HUES48 (cell line): Measurements from ENCODE around the gene TOP3B.
"Not testable (repeated sequence)": the region's sequence is repeated elsewhere in the genome, so short reads cannot be mapped to it uniquely, and the experiment has no call there.

Experiments
- H3K27ac ChIP-seq: one replicate; pipeline ENCODE4 v1.7.0; 2013; ENCODE audit warnings: low read depth, low read length, inconsistent platforms
- H3K27me3 ChIP-seq: 2 replicates; pipeline ENCODE4 v1.6.1; 2013; ENCODE audit warnings: mild to moderate bottlenecking, low read length; ENCODE audit not compliant: control insufficient read depth, insufficient read depth
- H3K36me3 ChIP-seq: 2 replicates; pipeline ENCODE4 v1.6.1; 2013; ENCODE audit warnings: low read length; ENCODE audit not compliant: control insufficient read depth, insufficient read depth
- H3K4me1 ChIP-seq: 2 replicates; pipeline ENCODE4 v1.6.1; 2013; ENCODE audit warnings: mild to moderate bottlenecking, low read length; ENCODE audit not compliant: control insufficient read depth, insufficient read depth
- H3K4me3 ChIP-seq: 2 replicates; pipeline ENCODE4 v1.5.1; 2013; ENCODE audit warnings: mild to moderate bottlenecking, low read depth, low read length
- H3K9ac ChIP-seq: 2 replicates; pipeline ENCODE4 v1.6.1; 2013; ENCODE audit warnings: mild to moderate bottlenecking, low read depth, low read length, moderate library complexity
- H3K9me3 ChIP-seq: 2 replicates; pipeline ENCODE4 v1.6.1; 2013; ENCODE audit warnings: low read length; ENCODE audit not compliant: control insufficient read depth, insufficient read depth

The TOP3B gene

DNA sequence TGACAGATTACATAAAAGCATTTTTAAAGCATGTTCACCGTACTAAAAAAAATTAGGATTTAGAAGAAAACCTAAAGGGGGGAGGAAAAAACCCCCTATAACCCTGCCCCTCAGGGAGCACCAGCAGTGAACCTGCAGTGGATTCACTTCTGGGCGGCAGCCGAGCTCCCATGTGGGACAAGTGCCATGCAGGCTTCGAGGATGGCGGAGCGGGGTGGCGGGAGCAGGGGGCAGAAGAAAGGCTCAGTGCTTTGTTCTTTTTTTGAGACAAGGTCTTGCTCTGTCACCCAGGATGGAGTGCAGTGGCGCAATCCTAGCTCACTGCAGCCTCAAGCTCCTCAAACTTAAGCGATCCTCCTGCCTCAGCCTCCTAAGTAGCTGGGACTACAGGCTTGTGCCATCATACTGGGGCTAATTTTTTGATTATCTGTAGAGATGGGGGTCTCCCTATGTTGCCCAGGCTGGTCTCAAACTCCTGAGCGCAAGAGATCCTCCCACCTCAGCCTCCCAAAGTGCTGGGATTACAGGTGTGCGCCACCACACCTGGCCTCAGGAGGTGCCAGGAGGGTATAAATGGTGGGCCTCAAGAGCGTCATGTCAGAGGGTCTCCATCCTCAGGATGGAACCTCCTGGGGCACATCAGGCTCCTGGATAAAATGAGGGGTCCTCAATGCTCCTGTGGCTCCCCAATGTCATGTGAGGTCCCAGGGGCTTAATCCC is 64.0 kb downstream of the TOP3B start:
- Histone ChIP-seq H3K36me3 (no peaks in the 10 kb centered on the region), H3K4me3 (no peak overlapping the region), H3K9me3 (no peaks in the 10 kb centered on the region), H3K9ac (no peak overlapping the region), H3K4me1 (peaks cover 40% of the 10 kb centered on the region), H3K27me3 (no peaks in the 10 kb centered on the region), H3K27ac (no peak overlapping the region)

- Histone ChIP-seq H3K27ac (no peak overlapping the region), H3K9me3 (no peaks in the 10 kb centered on the region), H3K27me3 (no peaks in the 10 kb centered on the region), H3K4me1 (peaks cover 40% of the 10 kb centered on the region), H3K4me3 (no peak overlapping the region), H3K9ac (no peak overlapping the region), H3K36me3 (no peaks in the 10 kb centered on the region)
Measured at GRCh38 chr22:21917959-21918261, 64.7 kb downstream of the TOP3B start.

- no peak overlapping the region for H3K9ac ChIP-seq
- peaks cover 36% of the 10 kb centered on the region for H3K4me1 ChIP-seq
- no peaks in the 10 kb centered on the region for H3K36me3 ChIP-seq
- no peaks in the 10 kb centered on the region for H3K27me3 ChIP-seq
- no peaks in the 10 kb centered on the region for H3K9me3 ChIP-seq
- no peak overlapping the region for H3K4me3 ChIP-seq
- no peak overlapping the region for H3K27ac ChIP-seq
Measured at GRCh38 chr22:21917181-21917958, 65.2 kb downstream of the TOP3B start.

- no peaks in the 10 kb centered on the region for H3K27me3 ChIP-seq
- H3K27ac ChIP-seq = no peak overlapping the region
- no peak overlapping the region for H3K4me3 ChIP-seq
- H3K9me3 ChIP-seq = no peaks in the 10 kb centered on the region
- H3K9ac ChIP-seq = no peak overlapping the region
- H3K4me1 ChIP-seq = peaks cover 27% of the 10 kb centered on the region
- H3K36me3 ChIP-seq = no peaks in the 10 kb centered on the region
Measured at GRCh38 chr22:21916309-21916918, 66.2 kb downstream of the TOP3B start.

- H3K36me3 ChIP-seq = no peaks in the 10 kb centered on the region
- no peak overlapping the region for H3K27ac ChIP-seq
- no peak overlapping the region for H3K4me3 ChIP-seq
- H3K4me1 ChIP-seq = peaks cover 21% of the 10 kb centered on the region
- H3K9me3 ChIP-seq = no peaks in the 10 kb centered on the region
- no peak overlapping the region for H3K9ac ChIP-seq
- no peaks in the 10 kb centered on the region for H3K27me3 ChIP-seq
Measured at GRCh38 chr22:21915624-21916308, 66.8 kb downstream of the TOP3B start.

DNA sequence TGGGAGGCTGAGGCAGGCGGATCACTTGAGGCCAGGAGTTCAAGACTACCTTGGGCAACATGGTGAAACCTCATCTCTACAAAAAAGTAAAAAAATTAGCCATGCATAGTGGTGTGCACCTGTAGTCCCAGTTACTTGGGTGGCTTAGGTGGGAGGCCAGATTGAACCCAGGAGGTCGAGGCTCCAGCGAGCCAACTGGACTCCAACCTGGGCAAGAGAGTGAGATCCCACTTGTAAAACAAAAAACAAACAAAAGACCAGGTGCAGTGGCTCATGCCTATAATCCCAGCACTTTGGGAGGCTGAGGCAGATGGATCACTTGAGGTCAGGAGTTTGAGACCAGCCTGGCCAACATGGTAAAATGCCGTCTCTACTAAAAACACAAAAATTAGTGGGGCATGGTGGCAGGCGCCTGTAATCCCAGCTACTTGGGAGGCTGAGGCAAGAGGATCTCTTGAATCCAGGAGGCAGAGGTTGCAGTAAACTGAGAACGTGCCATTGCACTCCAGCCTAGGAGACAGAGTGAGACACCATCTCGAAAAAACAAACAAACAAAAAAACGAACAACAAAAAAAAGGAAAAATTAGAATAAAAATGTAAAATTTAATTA is 68.4 kb downstream of the TOP3B start:
- not testable (repeated sequence) for H3K27ac ChIP-seq, H3K27me3 ChIP-seq, H3K9ac ChIP-seq, H3K9me3 ChIP-seq, H3K4me1 ChIP-seq, H3K4me3 ChIP-seq, H3K36me3 ChIP-seq

DNA sequence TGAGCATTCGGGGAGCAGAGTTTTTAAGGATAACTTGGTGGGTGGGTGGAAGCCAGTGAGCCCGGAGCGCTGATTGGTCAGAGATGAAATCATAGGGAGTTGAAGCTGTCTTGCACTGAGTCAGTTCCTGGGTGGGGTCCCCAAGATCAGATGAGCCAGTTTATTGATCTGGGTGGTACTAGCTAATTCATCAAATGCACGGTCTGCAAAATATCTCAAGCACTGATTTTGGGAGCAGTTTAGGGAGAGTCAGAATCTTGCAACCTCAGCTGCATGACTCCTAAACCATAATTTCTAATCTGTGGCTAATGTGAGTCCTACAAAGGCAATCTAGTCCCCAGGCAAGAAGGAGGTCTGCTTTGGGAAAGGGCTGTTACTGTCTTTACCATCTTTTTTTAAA is 72.2 kb downstream of the TOP3B start:
- not testable (repeated sequence) for H3K4me1 ChIP-seq, H3K4me3 ChIP-seq

DNA sequence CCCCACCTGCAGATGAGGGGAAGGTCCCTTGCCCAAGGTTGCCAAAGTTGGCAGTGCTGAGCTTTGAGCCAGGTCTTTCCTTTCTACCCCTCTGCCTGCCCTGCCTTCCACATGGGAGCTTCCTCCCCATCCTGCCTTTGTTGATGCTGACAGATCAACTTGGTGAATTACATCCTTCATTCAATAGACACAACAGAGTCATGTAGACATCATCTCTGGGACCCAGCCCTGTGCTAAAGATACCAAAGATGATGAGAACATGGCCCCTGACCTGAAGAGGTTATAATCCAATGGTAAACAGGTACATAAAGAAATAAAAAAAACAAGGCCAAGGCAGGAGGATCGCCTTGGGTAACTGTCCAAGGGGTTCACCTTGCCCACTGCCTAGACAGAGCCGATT is 72.7 kb downstream of the TOP3B start:
- H3K27me3 ChIP-seq = no peaks in the 10 kb centered on the region
- no peaks in the 10 kb centered on the region for H3K36me3 ChIP-seq
- H3K9me3 ChIP-seq = no peaks in the 10 kb centered on the region
- no peak overlapping the region for H3K4me3 ChIP-seq
- H3K4me1 ChIP-seq = no peaks in the 10 kb centered on the region
- H3K27ac ChIP-seq = no peak overlapping the region
- no peak overlapping the region for H3K9ac ChIP-seq

More for the DNA sequence above, 72.2 kb downstream of the TOP3B start:
- H3K9ac ChIP-seq, H3K27ac ChIP-seq, H3K27me3 ChIP-seq, H3K9me3 ChIP-seq, H3K36me3 ChIP-seq: not testable (repeated sequence)

DNA sequence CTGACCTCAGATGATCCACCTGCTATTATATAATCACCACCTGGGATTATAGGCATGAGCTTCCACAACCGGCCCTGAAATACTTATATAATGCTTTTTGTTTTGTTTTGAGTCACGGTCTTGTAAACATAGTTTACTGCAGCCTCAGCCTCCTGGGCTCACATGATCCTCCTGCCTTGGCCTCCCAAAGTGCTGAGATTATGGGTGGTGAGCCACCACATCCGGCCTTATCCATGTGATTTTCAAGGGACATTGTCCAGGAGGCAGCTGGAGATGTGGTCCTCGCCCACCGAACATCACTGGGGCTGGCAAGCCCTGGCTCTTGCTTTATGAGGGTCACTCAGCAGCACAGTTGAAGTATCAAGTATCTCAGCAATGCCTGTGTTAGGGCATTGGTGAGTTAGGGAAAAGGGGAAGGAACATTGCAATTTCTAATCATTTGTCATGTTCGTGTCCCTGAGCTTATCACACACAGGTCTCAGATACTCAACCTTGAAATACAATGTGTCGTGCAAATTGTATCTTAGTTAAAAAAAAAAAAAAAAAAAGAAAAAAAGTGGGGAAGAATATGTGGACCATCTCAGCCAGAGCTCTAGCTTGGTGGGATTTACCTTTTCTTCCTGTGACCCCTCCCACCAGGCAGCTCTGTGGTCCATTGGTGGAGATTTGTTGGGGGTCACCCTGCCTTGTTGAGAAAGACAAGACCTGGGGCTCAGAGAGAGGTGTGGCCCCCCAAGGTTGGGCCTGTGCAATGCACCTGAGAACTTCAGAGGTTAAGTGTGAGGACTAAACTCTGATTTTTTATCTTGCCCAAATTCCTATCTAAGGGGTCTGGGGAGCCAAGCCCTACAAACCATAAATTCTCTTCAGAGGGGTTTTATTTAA is 74.7 kb downstream of the TOP3B start:
- Histone ChIP-seq H3K9me3 (no peaks in the 10 kb centered on the region), H3K9ac (no peak overlapping the region), H3K27me3 (no peaks in the 10 kb centered on the region), H3K4me1 (no peaks in the 10 kb centered on the region), H3K4me3 (no peak overlapping the region), H3K36me3 (no peaks in the 10 kb centered on the region), H3K27ac (no peak overlapping the region)
